HEK293 (cell line): Measurements from ENCODE around the gene B4GALT2.
A peak's percentile ranks its signal among the peaks of the same experiment; 100 is the strongest.

Experiments
- CTCF ChIA-PET: fragments of 350-600 bp; formaldehyde crosslinking; extraction: SDS; loops from one replicate; lab custom pipeline; 2021; ENCODE audit warnings: antibody characterized with exemption; lab: Yijun Ruan, JAX
- POLR2A ChIA-PET: fragments of 300-600 bp; formaldehyde crosslinking; extraction: SDS; loops from one replicate; lab custom pipeline; 2020; ENCODE audit warnings: antibody characterized with exemption, inconsistent platforms; lab: Yijun Ruan, JAX
- H3K27ac ChIP-seq: fragments of 200-500 bp; sonication (Bioruptor generic); 2 replicates; pipeline ENCODE4 v1.5.1; 2014; ENCODE audit warnings: low read depth, low read length, control low read depth, inconsistent platforms; ENCODE audit errors: extremely low read depth
- H3K36me3 ChIP-seq, 2 experiments: fragments of 200-500 bp in 1 of 2; sonication (Bioruptor generic) in 1 of 2; 1 replicate in 1 of 2; 2 replicates in 1 of 2; pipeline ENCODE4 v1.5.1; 2014 to 2017; ENCODE audit warnings: inconsistent platforms in 2 of 2, low read length in 2 of 2; ENCODE audit not compliant: control insufficient read depth in 2 of 2, insufficient read depth in 1 of 2
- H3K4me1 ChIP-seq: fragments of 200-500 bp; sonication (Bioruptor generic); 2 replicates; pipeline ENCODE4 v1.5.1; 2014; ENCODE audit warnings: mild to moderate bottlenecking, low read length, inconsistent platforms; ENCODE audit not compliant: control insufficient read depth, insufficient read depth
- H3K4me3 ChIP-seq: 2 replicates; pipeline ENCODE4 v1.5.1; 2011; ENCODE audit warnings: low read depth, mild to moderate bottlenecking, control low read depth, low read length, moderate library complexity
- H3K9me3 ChIP-seq: fragments of 200-500 bp; sonication (Bioruptor generic); 2 replicates; pipeline ENCODE4 v1.5.1; 2014; ENCODE audit warnings: low read depth, low read length, inconsistent platforms; ENCODE audit not compliant: control insufficient read depth, insufficient read depth
- BCL11A ChIP-seq: fragments of 450-650 bp; formaldehyde crosslinking; IDR thresholded peaks from 2 replicates; pipeline ENCODE4 v1.5.1; 2016; ENCODE audit warnings: low read depth, missing biosample characterization, missing genetic modification characterization
- FEZF1 ChIP-seq: fragments of 450-650 bp; formaldehyde crosslinking; IDR thresholded peaks from 2 replicates; pipeline ENCODE4 v1.5.1; 2016; ENCODE audit warnings: missing biosample characterization, missing genetic modification characterization
- GLIS2 ChIP-seq: fragments of 450-650 bp; formaldehyde crosslinking; IDR thresholded peaks from 2 replicates; pipeline ENCODE4 v1.5.1; 2016; ENCODE audit warnings: missing biosample characterization, missing genetic modification characterization
- HIC1 ChIP-seq: fragments of 450-650 bp; formaldehyde crosslinking; IDR thresholded peaks from 2 replicates; pipeline ENCODE4 v1.5.1; 2016; ENCODE audit warnings: missing biosample characterization, missing genetic modification characterization
- KLF7 ChIP-seq: fragments of 450-650 bp; formaldehyde crosslinking; IDR thresholded peaks from 2 replicates; pipeline ENCODE4 v1.5.1; 2016; ENCODE audit warnings: missing biosample characterization, missing genetic modification characterization, borderline replicate concordance
- MEIS1 ChIP-seq: sonication (generic); formaldehyde crosslinking; IDR thresholded peaks from 2 replicates; pipeline ENCODE4 v1.8.1; 2022; ENCODE audit warnings: missing genetic modification reagents, mild to moderate bottlenecking, borderline replicate concordance
- PRDM10 ChIP-seq: fragments of 450-650 bp; formaldehyde crosslinking; IDR thresholded peaks from 2 replicates; pipeline ENCODE4 v1.5.1; 2016; ENCODE audit warnings: missing biosample characterization, missing genetic modification characterization
- ZIC2 ChIP-seq: fragments of 450-650 bp; formaldehyde crosslinking; IDR thresholded peaks from 2 replicates; pipeline ENCODE4 v1.5.1; 2016; ENCODE audit warnings: missing biosample characterization, missing genetic modification characterization
- ZNF16 ChIP-seq: fragments of 450-650 bp; formaldehyde crosslinking; IDR thresholded peaks from 2 replicates; pipeline ENCODE4 v1.5.1; 2016; ENCODE audit warnings: low read depth, missing biosample characterization, missing genetic modification characterization
- ZNF214 ChIP-seq: fragments of 450-650 bp; formaldehyde crosslinking; IDR thresholded peaks from 2 replicates; pipeline ENCODE4 v1.5.1; 2017; ENCODE audit warnings: missing biosample characterization, mild to moderate bottlenecking, missing genetic modification characterization, borderline replicate concordance
- ZNF280D ChIP-seq: fragments of 450-650 bp; formaldehyde crosslinking; IDR thresholded peaks from 2 replicates; pipeline ENCODE4 v1.5.1; 2016; ENCODE audit warnings: missing biosample characterization, missing genetic modification characterization
- ZNF341 ChIP-seq: fragments of 450-650 bp; formaldehyde crosslinking; IDR thresholded peaks from 2 replicates; pipeline ENCODE4; 2016; ENCODE audit warnings: low read depth, missing biosample characterization, missing genetic modification characterization
- ZNF394 ChIP-seq: fragments of 450-650 bp; formaldehyde crosslinking; IDR thresholded peaks from 2 replicates; pipeline ENCODE4 v1.5.1; 2016; ENCODE audit warnings: missing biosample characterization, missing genetic modification characterization, mild to moderate bottlenecking, moderate library complexity, borderline replicate concordance
- ZNF544 ChIP-seq: fragments of 450-650 bp; formaldehyde crosslinking; IDR thresholded peaks from 2 replicates; pipeline ENCODE4 v1.5.0; 2017; ENCODE audit warnings: missing biosample characterization, missing genetic modification characterization
- ZNF549 ChIP-seq: fragments of 450-650 bp; IDR thresholded peaks from 2 replicates; pipeline ENCODE4 v1.5.1; 2018; ENCODE audit warnings: missing biosample characterization, missing genetic modification characterization, mild to moderate bottlenecking, inconsistent platforms, moderate library complexity
- TF ChIP-seq, protein P1 (sequence below): fragments of 450-650 bp; formaldehyde crosslinking; conservative IDR thresholded peaks from 2 replicates; pipeline ENCODE4 v1.5.1; 2016; ENCODE audit warnings: low read depth, missing biosample characterization, missing genetic modification characterization

B4GALT2 gene

DNA sequence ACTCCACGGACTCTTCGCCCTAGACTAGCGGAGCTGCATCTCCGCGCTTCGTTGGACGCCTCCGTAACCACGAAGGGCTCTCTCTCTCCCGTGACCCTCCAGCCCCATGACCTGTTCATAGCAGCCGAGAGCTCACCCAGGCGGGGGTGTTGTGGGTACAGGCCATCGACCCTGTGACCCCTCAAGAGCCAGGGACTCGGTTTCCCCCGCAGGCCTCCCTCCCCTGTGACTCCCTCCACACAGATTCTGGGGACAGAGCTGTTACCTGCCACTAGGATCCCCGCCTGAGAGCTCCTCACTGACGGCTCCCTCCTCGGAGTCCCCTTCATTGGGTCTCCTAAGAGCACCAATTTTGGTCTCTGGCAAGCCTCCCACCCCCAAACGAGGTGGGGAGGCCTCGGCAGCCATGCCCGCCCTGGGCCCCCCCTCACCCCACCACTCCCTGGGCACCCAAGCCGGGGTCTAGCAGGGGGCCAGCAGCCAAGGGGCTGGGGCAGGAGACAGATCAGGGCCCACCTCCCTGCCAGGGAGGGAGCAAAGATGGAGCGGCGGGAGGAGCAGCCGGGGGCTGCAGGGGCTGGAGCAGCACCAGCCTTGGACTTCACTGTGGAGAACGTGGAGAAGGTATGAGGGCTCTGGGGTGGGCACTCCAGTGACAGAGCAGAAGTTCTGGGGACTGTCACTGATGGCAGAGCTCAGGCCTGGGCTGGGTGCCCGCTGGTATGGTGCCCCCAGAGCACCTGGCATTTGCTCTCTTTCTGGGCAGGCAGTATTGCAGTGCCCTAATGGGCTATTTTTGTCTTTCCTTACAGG lies 31.7 kb upstream of the B4GALT2 start:
- peaks cover 0 to 34% of the 10 kb centered on the region in 2 experiments; a peak in 1 of 3 replicates for H3K36me3 ChIP-seq
- TF ChIP-seq GLIS2 (tag by site-specific recombination) (peak; percentile 45; the same call in 1 of the 2 replicates), BCL11A (tag by site-specific recombination) (peak; percentile 65; the same call in 1 of the 2 replicates), ZNF549 (tag by site-specific recombination) (no peak), KLF7 (0 out of 2 replicates have a peak, but pooled peaks have one; percentile 1), FEZF1 (tag by site-specific recombination) (no peak), ZNF280D (no peak), ZIC2 (no peak), ZNF341 (tag by site-specific recombination) (peak; percentile 49), PRDM10 (tag by site-specific recombination) (peak; percentile 84), HIC1 (tag by site-specific recombination) (peak; percentile 77), ZNF394 (no peak)
- no peaks in the 10 kb centered on the region for H3K9me3 ChIP-seq
- ChIA-PET CTCF (interaction anchor here (0.5 to 6.4 kb wide), 7 partner anchors 13 to 1192 kb away, joined by 3 to 79 read pairs (median 5); partner anchors contain the start of gene ARTN), POLR2A (interaction anchor here (0.8 to 2.7 kb wide), 12 partner anchors 9 to 589 kb away, joined by 3 to 15 read pairs (median 4); partner anchors contain the start of genes ARTN, ATP6V0B, CDC20 and DPH2)
- H3K4me3 ChIP-seq = peak overlapping the region; percentile 85
- H3K4me1 ChIP-seq = 0 out of 2 replicates have a peak, but pooled peaks cover 4% of the 10 kb centered on the region
- H3K27ac ChIP-seq = peak overlapping the region; percentile 89

- peak overlapping the region; percentile 85 for H3K4me3 ChIP-seq
- ChIA-PET CTCF (interaction anchor here (0.5 to 6.4 kb wide), 3 partner anchors 99 to 1193 kb away, joined by 3 to 79 read pairs (median 4); no protein-coding TSS in a partner anchor), POLR2A (interaction anchor here (0.6 to 2.7 kb wide), 9 partner anchors 10 to 590 kb away, joined by 3 to 15 read pairs (median 4); partner anchors contain the start of genes ATP6V0B, CDC20 and KDM4A)
- H3K27ac ChIP-seq = no peak overlapping the region; the same call in 1 of the 2 replicates
- H3K4me1 ChIP-seq = peaks cover 7% of the 10 kb centered on the region
- H3K36me3 ChIP-seq = peaks cover 0 to 34% of the 10 kb centered on the region in 2 experiments; a peak in 1 of 3 replicates
- H3K9me3 ChIP-seq = no peaks in the 10 kb centered on the region
- TF ChIP-seq ZNF214 (tag by site-specific recombination) (no peak), ZNF544 (tag by site-specific recombination) (no peak), MEIS1 (CRISPR knock-in tag) (no peak), ZNF16 (tag by site-specific recombination) (no peak)
- TF ChIP-seq, protein P1, sequence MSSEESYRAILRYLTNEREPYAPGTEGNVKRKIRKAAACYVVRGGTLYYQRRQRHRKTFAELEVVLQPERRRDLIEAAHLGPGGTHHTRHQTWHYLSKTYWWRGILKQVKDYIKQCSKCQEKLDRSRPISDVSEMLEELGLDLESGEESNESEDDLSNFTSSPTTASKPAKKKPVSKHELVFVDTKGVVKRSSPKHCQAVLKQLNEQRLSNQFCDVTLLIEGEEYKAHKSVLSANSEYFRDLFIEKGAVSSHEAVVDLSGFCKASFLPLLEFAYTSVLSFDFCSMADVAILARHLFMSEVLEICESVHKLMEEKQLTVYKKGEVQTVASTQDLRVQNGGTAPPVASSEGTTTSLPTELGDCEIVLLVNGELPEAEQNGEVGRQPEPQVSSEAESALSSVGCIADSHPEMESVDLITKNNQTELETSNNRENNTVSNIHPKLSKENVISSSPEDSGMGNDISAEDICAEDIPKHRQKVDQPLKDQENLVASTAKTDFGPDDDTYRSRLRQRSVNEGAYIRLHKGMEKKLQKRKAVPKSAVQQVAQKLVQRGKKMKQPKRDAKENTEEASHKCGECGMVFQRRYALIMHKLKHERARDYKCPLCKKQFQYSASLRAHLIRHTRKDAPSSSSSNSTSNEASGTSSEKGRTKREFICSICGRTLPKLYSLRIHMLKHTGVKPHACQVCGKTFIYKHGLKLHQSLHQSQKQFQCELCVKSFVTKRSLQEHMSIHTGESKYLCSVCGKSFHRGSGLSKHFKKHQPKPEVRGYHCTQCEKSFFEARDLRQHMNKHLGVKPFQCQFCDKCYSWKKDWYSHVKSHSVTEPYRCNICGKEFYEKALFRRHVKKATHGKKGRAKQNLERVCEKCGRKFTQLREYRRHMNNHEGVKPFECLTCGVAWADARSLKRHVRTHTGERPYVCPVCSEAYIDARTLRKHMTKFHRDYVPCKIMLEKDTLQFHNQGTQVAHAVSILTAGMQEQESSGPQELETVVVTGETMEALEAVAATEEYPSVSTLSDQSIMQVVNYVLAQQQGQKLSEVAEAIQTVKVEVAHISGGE (tag by site-specific recombination) = no peak
These were observed 31.1 kb upstream of the B4GALT2 start for GRCh38 chr1:43947874-43948437.
